ENCODE results near the gene MAP2. TPM values are rescaled to one million over a fixed set of nuclear protein-coding genes. Genes with fewer than 3 reads are reported as not detected.

The MAP2 gene
- total and polyA plus RNA-seq, 12 donors = 3.5 to 15.5 (median 5.5) TPM

- Histone ChIP-seq H3K4me1 (no peaks in the 10 kb centered on the region), H3K36me3 (no peaks in the 10 kb centered on the region), H3K27ac (no peak overlapping the region), H3K9me3 (no peaks in the 10 kb centered on the region), H3K27me3 (no peaks in the 10 kb centered on the region), H3K4me3 (no peak overlapping the region)
- TF ChIP-seq, protein P1, sequence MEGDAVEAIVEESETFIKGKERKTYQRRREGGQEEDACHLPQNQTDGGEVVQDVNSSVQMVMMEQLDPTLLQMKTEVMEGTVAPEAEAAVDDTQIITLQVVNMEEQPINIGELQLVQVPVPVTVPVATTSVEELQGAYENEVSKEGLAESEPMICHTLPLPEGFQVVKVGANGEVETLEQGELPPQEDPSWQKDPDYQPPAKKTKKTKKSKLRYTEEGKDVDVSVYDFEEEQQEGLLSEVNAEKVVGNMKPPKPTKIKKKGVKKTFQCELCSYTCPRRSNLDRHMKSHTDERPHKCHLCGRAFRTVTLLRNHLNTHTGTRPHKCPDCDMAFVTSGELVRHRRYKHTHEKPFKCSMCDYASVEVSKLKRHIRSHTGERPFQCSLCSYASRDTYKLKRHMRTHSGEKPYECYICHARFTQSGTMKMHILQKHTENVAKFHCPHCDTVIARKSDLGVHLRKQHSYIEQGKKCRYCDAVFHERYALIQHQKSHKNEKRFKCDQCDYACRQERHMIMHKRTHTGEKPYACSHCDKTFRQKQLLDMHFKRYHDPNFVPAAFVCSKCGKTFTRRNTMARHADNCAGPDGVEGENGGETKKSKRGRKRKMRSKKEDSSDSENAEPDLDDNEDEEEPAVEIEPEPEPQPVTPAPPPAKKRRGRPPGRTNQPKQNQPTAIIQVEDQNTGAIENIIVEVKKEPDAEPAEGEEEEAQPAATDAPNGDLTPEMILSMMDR (IDR thresholded peaks at IDR 0.05) = no peak
- intact Hi-C loops (cut with DNase I) = loop anchor here in 1 of 10 donors (10.0 kb wide), 1 partner anchor 399 kb away; no protein-coding TSS in a partner anchor
- WGBS, 2 donors = 90 to 94% methylated on average over 7 of the region's 7 CpGs
- ATAC-seq = no peak
- no peak for DNase-seq
Measured at GRCh38 chr2:209565896-209566582, 142.2 kb downstream of the MAP2 start.

DNA sequence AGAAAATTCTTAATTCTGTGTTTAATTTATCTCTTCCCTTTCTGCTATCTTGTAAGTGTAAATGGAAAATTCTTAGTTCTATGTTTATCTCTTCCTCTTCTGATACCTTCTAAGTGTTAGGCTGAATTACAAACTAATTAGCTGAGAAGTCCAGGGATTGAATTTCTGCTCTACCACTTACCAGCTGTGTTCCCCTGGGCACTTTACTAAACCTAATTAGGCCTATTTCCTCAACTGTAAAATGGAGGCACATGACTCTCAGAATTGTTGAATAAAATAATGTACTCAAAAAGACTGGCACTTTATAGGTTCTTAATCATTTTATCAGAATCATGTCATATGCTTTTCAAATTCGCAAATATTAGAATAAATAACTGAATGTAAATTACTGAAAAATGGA is 146.3 kb downstream of the MAP2 start:
- 89 to 96% methylated on average over 1 of the region's 1 CpG for WGBS, 2 donors
- Histone ChIP-seq H3K27me3 (no peaks in the 10 kb centered on the region), H3K27ac (no peak overlapping the region), H3K4me1 (no peaks in the 10 kb centered on the region), H3K9me3 (no peaks in the 10 kb centered on the region), H3K4me3 (no peak overlapping the region), H3K36me3 (no peaks in the 10 kb centered on the region)
- ATAC-seq (no peak), DNase-seq (no peak)
- intact Hi-C loops (cut with DNase I) = loop anchor here in 1 of 10 donors (5.0 kb wide), 1 partner anchor 228 kb away; no protein-coding TSS in a partner anchor
- TF ChIP-seq, protein P1 (IDR thresholded peaks at IDR 0.05) = no peak

DNA sequence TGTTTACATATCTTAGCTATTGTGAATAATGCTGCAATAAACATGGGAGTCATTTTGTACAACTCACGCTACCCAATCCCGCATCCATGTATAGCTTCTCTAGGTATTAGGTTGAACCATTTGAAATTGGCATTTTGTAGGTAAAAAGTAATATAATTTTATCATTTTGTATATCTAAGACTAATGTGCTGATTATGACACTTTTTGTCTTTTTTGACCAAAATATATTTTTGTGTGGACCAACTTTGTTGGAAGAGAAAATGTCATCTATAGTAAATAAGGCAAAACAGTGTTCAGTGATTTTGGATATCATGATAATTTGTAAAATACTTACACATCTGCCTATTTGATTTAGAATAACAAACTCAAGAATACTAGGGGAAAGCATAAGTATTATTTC is 150.7 kb downstream of the MAP2 start:
- H3K27me3 ChIP-seq = no peaks in the 10 kb centered on the region
- H3K27ac ChIP-seq = no peak overlapping the region
- no peaks in the 10 kb centered on the region for H3K36me3 ChIP-seq
- no peak for DNase-seq
- ATAC-seq = no peak
- H3K9me3 ChIP-seq = no peaks in the 10 kb centered on the region
- H3K4me3 ChIP-seq = no peak overlapping the region
- peaks cover 0 to 9% (median 0%) of the 10 kb centered on the region in 9 donors for H3K4me1 ChIP-seq
- WGBS, 2 donors = 97 to 99% methylated on average over 2 of the region's 2 CpGs
- TF ChIP-seq, protein P1 (IDR thresholded peaks at IDR 0.05) = no peak
- intact Hi-C loops (cut with DNase I) = loop anchor here in 1 of 10 donors (5.0 kb wide), 1 partner anchor 232 kb away; no protein-coding TSS in a partner anchor

DNA sequence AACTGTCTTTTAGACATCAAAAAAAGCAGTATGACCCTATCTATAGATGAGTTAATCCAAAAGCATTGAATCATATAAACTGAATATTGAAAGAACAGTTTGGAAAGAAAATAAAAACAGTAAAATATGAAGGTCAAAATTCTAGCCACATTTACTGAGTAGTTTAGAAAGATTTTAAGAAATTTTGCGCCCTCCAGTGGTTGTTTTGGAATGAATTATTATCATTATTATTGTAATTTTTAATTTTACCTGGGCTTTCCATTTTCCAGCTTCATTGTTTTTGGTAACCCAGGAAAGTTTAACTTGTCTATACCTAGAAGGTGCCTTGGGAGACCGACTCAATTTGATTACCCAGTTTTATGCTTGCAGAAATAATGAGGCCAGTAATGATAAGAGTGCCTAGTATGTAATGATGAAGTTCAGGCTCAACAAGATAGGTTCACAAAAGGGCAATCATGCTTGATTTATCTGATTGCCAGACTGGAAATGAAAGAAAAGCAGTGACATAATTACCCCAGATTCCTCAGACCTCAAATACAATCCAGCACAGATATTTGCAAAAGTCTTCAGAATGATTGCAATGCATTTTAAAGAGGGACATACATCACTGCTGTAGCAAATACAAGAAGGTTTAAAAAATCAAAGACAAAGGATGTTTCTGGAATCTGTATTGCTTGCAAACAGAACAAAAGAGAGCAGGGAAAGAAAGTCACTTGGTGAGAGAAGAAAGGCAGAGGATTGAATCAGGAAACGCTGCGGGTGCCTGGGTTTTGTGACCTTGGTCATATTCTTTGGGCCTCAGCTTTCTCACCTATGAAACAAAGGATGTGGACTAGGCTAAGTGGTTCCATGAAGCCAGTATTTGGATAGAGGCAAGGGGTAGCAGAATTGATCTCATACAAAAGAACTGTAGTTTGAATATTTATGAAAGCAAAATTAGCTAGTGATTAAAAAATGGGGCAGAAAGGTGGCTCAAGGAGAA is 153.8 kb downstream of the MAP2 start:
- DNase-seq = no peak
- WGBS, 2 donors = 71 to 74% methylated on average over 4 of the region's 4 CpGs
- Histone ChIP-seq H3K4me3 (no peak overlapping the region), H3K4me1 (peaks cover 0 to 11% (median 0%) of the 10 kb centered on the region in 9 donors), H3K27ac (no peak overlapping the region), H3K9me3 (no peaks in the 10 kb centered on the region), H3K36me3 (no peaks in the 10 kb centered on the region), H3K27me3 (no peaks in the 10 kb centered on the region)
- TF ChIP-seq, protein P1 (IDR thresholded peaks at IDR 0.05) = peak in 7 of 9 donors; percentile 40 to 55 (median 46)
- no peak for ATAC-seq
- intact Hi-C loops (cut with DNase I) = loop anchor here in 5 of 10 donors (2.0 to 5.0 kb wide), 4 partner anchors 155 to 245 kb away; partner anchors contain the start of gene MAP2 (in 2 of the 5)
